Skeletal muscle satellite cell (primary cell): ENCODE results near the gene TGFBRAP1.

Experiments
- H3K27me3 ChIP-seq: 2 replicates; pipeline ENCODE4 v1.7.0; 2013; ENCODE audit warnings: low read length; ENCODE audit not compliant: control insufficient read depth, insufficient read depth
- H3K36me3 ChIP-seq: 2 replicates; pipeline ENCODE4 v1.7.0; 2013; ENCODE audit warnings: mild to moderate bottlenecking, control low read depth, low read length; ENCODE audit not compliant: insufficient read depth
- H3K4me1 ChIP-seq: 2 replicates; pipeline ENCODE4 v1.7.0; 2013; ENCODE audit warnings: low read length; ENCODE audit not compliant: control insufficient read depth, insufficient read depth
- H3K4me2 ChIP-seq: 2 replicates; pipeline ENCODE4 v1.7.0; 2013; ENCODE audit warnings: mild to moderate bottlenecking, low read length
- H3K4me3 ChIP-seq: 2 replicates; pipeline ENCODE4 v1.7.0; 2013; ENCODE audit warnings: low read length
- H3K9ac ChIP-seq: 2 replicates; pipeline ENCODE4 v1.7.0; 2013; ENCODE audit warnings: mild to moderate bottlenecking, low read depth, low read length, moderate library complexity
- H3K9me3 ChIP-seq: replicated peaks from 2 replicates; pipeline ENCODE4 v1.7.0; 2013; ENCODE audit warnings: mild to moderate bottlenecking, control low read depth, low read length

The TGFBRAP1 gene

GRCh38 chr2:105307550-105307949 lies 22.0 kb downstream of the TGFBRAP1 start:
- no peak overlapping the region for H3K9ac ChIP-seq
- no peaks in the 10 kb centered on the region for H3K4me1 ChIP-seq
- no peak overlapping the region for H3K4me2 ChIP-seq
- H3K36me3 ChIP-seq: peaks cover 16% of the 10 kb centered on the region
- H3K4me3 ChIP-seq: no peak overlapping the region
- H3K9me3 ChIP-seq: no peaks in the 10 kb centered on the region
- no peaks in the 10 kb centered on the region for H3K27me3 ChIP-seq

- Histone ChIP-seq H3K4me3 (no peak overlapping the region), H3K27me3 (no peaks in the 10 kb centered on the region), H3K4me1 (no peaks in the 10 kb centered on the region), H3K4me2 (no peak overlapping the region), H3K9ac (no peak overlapping the region), H3K9me3 (no peaks in the 10 kb centered on the region), H3K36me3 (peaks cover 16% of the 10 kb centered on the region)
Observed at GRCh38 chr2:105307146-105307545, 22.4 kb downstream of the TGFBRAP1 start.

GRCh38 chr2:105301646-105302045 lies 27.9 kb downstream of the TGFBRAP1 start:
- H3K4me1 ChIP-seq: no peaks in the 10 kb centered on the region
- H3K4me2 ChIP-seq: no peak overlapping the region
- H3K27me3 ChIP-seq: no peaks in the 10 kb centered on the region
- no peaks in the 10 kb centered on the region for H3K9me3 ChIP-seq
- H3K4me3 ChIP-seq: no peak overlapping the region
- peaks cover 16% of the 10 kb centered on the region for H3K36me3 ChIP-seq
- no peak overlapping the region for H3K9ac ChIP-seq

- Histone ChIP-seq H3K4me3 (no peak overlapping the region), H3K36me3 (peaks cover 22% of the 10 kb centered on the region), H3K4me1 (no peaks in the 10 kb centered on the region), H3K4me2 (no peak overlapping the region), H3K9me3 (no peaks in the 10 kb centered on the region), H3K27me3 (no peaks in the 10 kb centered on the region), H3K9ac (no peak overlapping the region)
Observed at GRCh38 chr2:105299290-105299689, 30.2 kb downstream of the TGFBRAP1 start.

GRCh38 chr2:105298017-105298416 lies 31.5 kb downstream of the TGFBRAP1 start:
- H3K9ac ChIP-seq: no peak overlapping the region
- no peak overlapping the region for H3K4me3 ChIP-seq
- H3K36me3 ChIP-seq: peaks cover 30% of the 10 kb centered on the region
- no peaks in the 10 kb centered on the region for H3K4me1 ChIP-seq
- H3K9me3 ChIP-seq: no peaks in the 10 kb centered on the region
- H3K27me3 ChIP-seq: no peaks in the 10 kb centered on the region
- H3K4me2 ChIP-seq: no peak overlapping the region

- Histone ChIP-seq H3K9me3 (no peaks in the 10 kb centered on the region), H3K4me3 (no peak overlapping the region), H3K27me3 (no peaks in the 10 kb centered on the region), H3K9ac (no peak overlapping the region), H3K4me1 (no peaks in the 10 kb centered on the region), H3K36me3 (peaks cover 30% of the 10 kb centered on the region), H3K4me2 (no peak overlapping the region)
Observed at GRCh38 chr2:105297216-105297615, 32.3 kb downstream of the TGFBRAP1 start.

- Histone ChIP-seq H3K27me3 (no peaks in the 10 kb centered on the region), H3K4me3 (no peak overlapping the region), H3K9me3 (no peaks in the 10 kb centered on the region), H3K9ac (no peak overlapping the region), H3K4me2 (no peak overlapping the region), H3K36me3 (peaks cover 37% of the 10 kb centered on the region), H3K4me1 (no peaks in the 10 kb centered on the region)
Observed at GRCh38 chr2:105296017-105296611, 33.4 kb downstream of the TGFBRAP1 start.

- no peaks in the 10 kb centered on the region for H3K27me3 ChIP-seq
- no peak overlapping the region for H3K4me2 ChIP-seq
- no peak overlapping the region for H3K9ac ChIP-seq
- H3K36me3 ChIP-seq: peaks cover 40% of the 10 kb centered on the region
- no peak overlapping the region for H3K4me3 ChIP-seq
- no peaks in the 10 kb centered on the region for H3K9me3 ChIP-seq
- H3K4me1 ChIP-seq: no peaks in the 10 kb centered on the region
Observed at GRCh38 chr2:105294844-105295481, 34.6 kb downstream of the TGFBRAP1 start.

- Histone ChIP-seq H3K4me3 (no peak overlapping the region), H3K36me3 (peaks cover 43% of the 10 kb centered on the region), H3K4me2 (no peak overlapping the region), H3K4me1 (no peaks in the 10 kb centered on the region), H3K9me3 (no peaks in the 10 kb centered on the region), H3K27me3 (no peaks in the 10 kb centered on the region), H3K9ac (no peak overlapping the region)
Observed at GRCh38 chr2:105294046-105294445, 35.5 kb downstream of the TGFBRAP1 start.

GRCh38 chr2:105291981-105292380 lies 37.6 kb downstream of the TGFBRAP1 start:
- H3K9me3 ChIP-seq: no peaks in the 10 kb centered on the region
- H3K9ac ChIP-seq: no peak overlapping the region
- no peaks in the 10 kb centered on the region for H3K4me1 ChIP-seq
- no peak overlapping the region for H3K4me3 ChIP-seq
- H3K36me3 ChIP-seq: peaks cover 39% of the 10 kb centered on the region
- no peaks in the 10 kb centered on the region for H3K27me3 ChIP-seq
- no peak overlapping the region for H3K4me2 ChIP-seq

- H3K36me3 ChIP-seq: peaks cover 44% of the 10 kb centered on the region
- no peaks in the 10 kb centered on the region for H3K9me3 ChIP-seq
- H3K4me2 ChIP-seq: no peak overlapping the region
- no peak overlapping the region for H3K4me3 ChIP-seq
- no peaks in the 10 kb centered on the region for H3K4me1 ChIP-seq
- H3K27me3 ChIP-seq: no peaks in the 10 kb centered on the region
- no peak overlapping the region for H3K9ac ChIP-seq
Observed at GRCh38 chr2:105290981-105291660, 38.4 kb downstream of the TGFBRAP1 start.

- no peaks in the 10 kb centered on the region for H3K4me1 ChIP-seq
- H3K36me3 ChIP-seq: peaks cover 53% of the 10 kb centered on the region
- H3K4me2 ChIP-seq: no peak overlapping the region
- H3K9ac ChIP-seq: no peak overlapping the region
- H3K9me3 ChIP-seq: no peaks in the 10 kb centered on the region
- H3K27me3 ChIP-seq: no peaks in the 10 kb centered on the region
- no peak overlapping the region for H3K4me3 ChIP-seq
Observed at GRCh38 chr2:105288133-105288532, 41.4 kb downstream of the TGFBRAP1 start.
